Measurements from ENCODE around the gene NTPCR. TPM values are rescaled to one million over a fixed set of nuclear protein-coding genes. Genes with fewer than 3 reads are reported as not detected.

NTPCR gene
- total RNA-seq, 4 donors from 2014 or later: 24.6 to 37.1 (median 28.4) TPM

- Histone ChIP-seq H3K27ac (no peak overlapping the region), H3K36me3 (peaks cover 5 to 50% of the 10 kb centered on the region in 2 donors), H3K27me3 (no peaks in the 10 kb centered on the region), H3K4me1 (peaks cover 5 to 13% (median 6%) of the 10 kb centered on the region in 3 donors), H3K4me3 (no peak overlapping the region), H3K9me3 (peaks cover 0 to 14% (median 0%) of the 10 kb centered on the region in 3 donors)
- 100% methylated on average over 1 of the region's 1 CpG for WGBS, 2 donors (ENCODE audit: low coverage in 1 of 2)
- ATAC-seq: no peak
- no peak for TF ChIP-seq POLR2A (IDR thresholded peaks at IDR 0.05)
These were observed 7.7 kb downstream of the NTPCR start for GRCh38 chr1:232958067-232958466.

GRCh38 chr1:232962761-232963745 is 12.6 kb downstream of the NTPCR start:
- H3K27me3 ChIP-seq: no peaks in the 10 kb centered on the region
- WGBS, 2 donors (ENCODE audit: low coverage in 1 of 2): 38% methylated on average over 10 of the region's 10 CpGs
- H3K4me1 ChIP-seq: peaks cover 7 to 29% (median 10%) of the 10 kb centered on the region in 3 donors
- H3K27ac ChIP-seq: peak overlapping the region in 3 of 4 donors; percentile 52 to 57 (median 56)
- peaks cover 0 to 29% of the 10 kb centered on the region in 2 donors for H3K36me3 ChIP-seq
- H3K4me3 ChIP-seq: no peak overlapping the region
- peaks cover 0 to 9% (median 0%) of the 10 kb centered on the region in 3 donors for H3K9me3 ChIP-seq
- TF ChIP-seq POLR2A (IDR thresholded peaks at IDR 0.05) (no peak), EP300 (IDR thresholded peaks at IDR 0.05) (no peak), CTCF (IDR thresholded peaks at IDR 0.05) (no peak), POLR2AphosphoS5 (IDR thresholded peaks at IDR 0.05) (peak; percentile 58)
- ATAC-seq: peak; percentile 62

GRCh38 chr1:232964601-232965000 is 14.2 kb downstream of the NTPCR start:
- Histone ChIP-seq H3K27ac (no peak overlapping the region), H3K4me3 (no peak overlapping the region), H3K9me3 (no peaks in the 10 kb centered on the region), H3K4me1 (peaks cover 7 to 32% (median 10%) of the 10 kb centered on the region in 3 donors), H3K36me3 (peaks cover 0 to 27% of the 10 kb centered on the region in 2 donors), H3K27me3 (no peaks in the 10 kb centered on the region)
- no peak for ATAC-seq
- TF ChIP-seq CTCF (IDR thresholded peaks at IDR 0.05) (no peak), POLR2A (IDR thresholded peaks at IDR 0.05) (no peak), POLR2AphosphoS5 (IDR thresholded peaks at IDR 0.05) (no peak), EP300 (IDR thresholded peaks at IDR 0.05) (no peak)
- WGBS, 2 donors (ENCODE audit: low coverage in 1 of 2): 93% methylated on average over 4 of the region's 4 CpGs

GRCh38 chr1:232965124-232965911 is 14.9 kb downstream of the NTPCR start:
- Histone ChIP-seq H3K4me1 (peaks cover 7 to 32% (median 10%) of the 10 kb centered on the region in 3 donors), H3K4me3 (no peak overlapping the region), H3K36me3 (peaks cover 0 to 27% of the 10 kb centered on the region in 2 donors), H3K9me3 (no peaks in the 10 kb centered on the region), H3K27ac (peak overlapping the region in 3 of 4 donors; percentile 25 to 48 (median 44)), H3K27me3 (no peaks in the 10 kb centered on the region)
- 90 to 98% methylated on average over 3 of the region's 10 CpGs for WGBS, 2 donors (ENCODE audit: low coverage in 1 of 2)
- ATAC-seq: no peak
- TF ChIP-seq EP300 (IDR thresholded peaks at IDR 0.05) (no peak), POLR2A (IDR thresholded peaks at IDR 0.05) (no peak), CTCF (IDR thresholded peaks at IDR 0.05) (no peak), POLR2AphosphoS5 (IDR thresholded peaks at IDR 0.05) (no peak)

- Histone ChIP-seq H3K36me3 (peaks cover 3 to 31% of the 10 kb centered on the region in 2 donors), H3K9me3 (no peaks in the 10 kb centered on the region), H3K4me1 (peaks cover 7 to 32% (median 10%) of the 10 kb centered on the region in 3 donors), H3K27me3 (no peaks in the 10 kb centered on the region), H3K27ac (peak overlapping the region in 3 of 4 donors; percentile 25 to 48 (median 44)), H3K4me3 (no peak overlapping the region)
- ATAC-seq: no peak
- 29 to 80% methylated on average over 1 of the region's 6 CpGs for WGBS, 2 donors (ENCODE audit: low coverage in 1 of 2)
- TF ChIP-seq CTCF (IDR thresholded peaks at IDR 0.05) (no peak), POLR2AphosphoS5 (IDR thresholded peaks at IDR 0.05) (peak; percentile 52)
These were observed 15.5 kb downstream of the NTPCR start for GRCh38 chr1:232965912-232966217.

Data from gastroesophageal sphincter (tissue), 4 donors.